Gastroesophageal sphincter (tissue), 4 donors: ENCODE measurements around the gene MYO15A. TPM values are rescaled to one million over a fixed set of nuclear protein-coding genes. Genes with fewer than 3 reads are reported as not detected.

Experiments
- ATAC-seq: fragments of 150-250 bp; one replicate; pipeline ENCODE4 v1.9.1; 2016; ENCODE audit warnings: mild to moderate bottlenecking, moderate library complexity
- H3K27ac ChIP-seq, 4 donors: fragments of 200-600 bp; sonication (generic) in 3 of 4; 1 replicate in 3 of 4; 2 replicates in 1 of 4; pipeline ENCODE4 v1.5.1; 2016 to 2019
- H3K27me3 ChIP-seq: fragments of 200-600 bp; sonication (generic); one replicate; pipeline ENCODE4 v1.5.1; 2019
- H3K36me3 ChIP-seq, 2 donors: fragments of 200-600 bp; sonication (generic); one replicate each; pipeline ENCODE4 v1.5.1; 2019; ENCODE audit warnings: control low read depth in 1 of 2
- H3K4me1 ChIP-seq, 3 donors: fragments of 200-600 bp; sonication (generic); 1 replicate in 2 of 3; 2 replicates in 1 of 3; pipeline ENCODE4 v1.5.1; 2016 to 2019; ENCODE audit warnings: control low read depth in 2 of 3
- H3K4me3 ChIP-seq, 2 donors: fragments of 200-600 bp; sonication (generic); one replicate each; pipeline ENCODE4 v1.5.1; 2019; ENCODE audit warnings: mild to moderate bottlenecking in 1 of 2, moderate library complexity in 1 of 2
- H3K9me3 ChIP-seq, 3 donors: fragments of 200-600 bp; sonication (generic); one replicate each; pipeline ENCODE4 v1.5.1; 2017 to 2019; ENCODE audit warnings: control low read depth in 2 of 3
- CTCF ChIP-seq, 4 experiments: fragments of 200-600 bp in 2 of 4; fragments of 450-650 bp in 2 of 4; sonication (generic) in 1 of 4; IDR thresholded peaks; one replicate each; pipeline ENCODE4 v1.5.1; 2017 to 2019; ENCODE audit warnings: antibody characterized with exemption in 4 of 4, mild to moderate bottlenecking in 2 of 4, moderate library complexity in 2 of 4
- EP300 ChIP-seq: sonication (generic); formaldehyde crosslinking; IDR thresholded peaks from one replicate; pipeline ENCODE4 v1.6.1; 2017; ENCODE audit warnings: antibody characterized with exemption, mild to moderate bottlenecking
- POLR2A ChIP-seq, 2 donors: fragments of 450-650 bp; IDR thresholded peaks; one replicate each; pipeline ENCODE4 v1.6.1; 2017; ENCODE audit warnings: antibody characterized with exemption in 2 of 2, mild to moderate bottlenecking in 2 of 2, moderate library complexity in 1 of 2
- POLR2AphosphoS5 ChIP-seq: sonication (generic); formaldehyde crosslinking; IDR thresholded peaks from one replicate; pipeline ENCODE4 v1.6.1; 2017; ENCODE audit warnings: antibody characterized with exemption
- WGBS, 2 donors: methylation state at CpG; one replicate each; pipeline ENCODE4 v1.1.5; 2018; ENCODE audit warnings: low coverage in 1 of 2; 5-methylcytosine and 5-hydroxymethylcytosine counted together
- total RNA-seq, 4 donors: library from RNA; depleted of rRNA; stranded (reverse); fragments of >200 nt; gene quantifications; one replicate each; pipeline ENCODE4 v1.1.0, GENCODE V29; 2016

The MYO15A gene
- total RNA-seq, 4 donors from 2014 or later: 0.59 to 1.2 (median 0.70) TPM

- Histone ChIP-seq H3K9me3 (no peaks in the 10 kb centered on the region), H3K4me3 (no peak overlapping the region), H3K27me3 (no peaks in the 10 kb centered on the region), H3K4me1 (no peaks in the 10 kb centered on the region), H3K36me3 (no peaks in the 10 kb centered on the region), H3K27ac (no peak overlapping the region)
- TF ChIP-seq POLR2AphosphoS5 (no peak), POLR2A (IDR thresholded peaks at IDR 0.05) (no peak), EP300 (no peak), CTCF (IDR thresholded peaks at IDR 0.05) (no peak)
- no peak for ATAC-seq
- 26 to 66% methylated on average over 2 to 3 of the region's 5 CpGs for WGBS, 2 donors
These were observed 58.3 kb downstream of the MYO15A start for GRCh38 chr17:18166894-18167293.

DNA sequence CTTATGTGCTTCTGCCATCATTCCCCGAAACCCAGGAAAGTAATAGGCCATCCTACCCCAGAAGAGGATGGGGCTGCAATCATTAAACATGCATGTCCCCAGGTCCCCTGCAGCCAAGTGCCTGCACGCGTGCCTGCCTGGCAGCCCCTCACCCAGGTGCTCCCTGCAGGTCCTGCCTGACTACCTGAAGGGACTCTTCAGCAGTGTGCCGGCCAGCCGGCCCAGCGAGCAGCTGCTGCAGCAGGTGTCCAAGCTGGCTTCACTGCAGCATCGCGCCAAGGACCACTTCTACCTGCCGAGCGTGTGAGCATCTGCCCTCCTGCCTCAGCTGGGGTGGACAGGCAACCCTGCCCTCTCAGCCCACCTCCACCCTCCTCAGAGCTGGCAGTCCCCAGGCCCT lies 58.9 kb downstream of the MYO15A start:
- H3K36me3 ChIP-seq: no peaks in the 10 kb centered on the region
- H3K9me3 ChIP-seq: no peaks in the 10 kb centered on the region
- ATAC-seq: no peak
- TF ChIP-seq POLR2AphosphoS5 (no peak), EP300 (no peak), POLR2A (IDR thresholded peaks at IDR 0.05) (no peak), CTCF (IDR thresholded peaks at IDR 0.05) (no peak)
- no peak overlapping the region for H3K27ac ChIP-seq
- H3K4me1 ChIP-seq: no peaks in the 10 kb centered on the region
- no CpG with 5 or more reads among the region's 10 CpGs for WGBS, 2 donors
- H3K27me3 ChIP-seq: no peaks in the 10 kb centered on the region
- no peak overlapping the region for H3K4me3 ChIP-seq

DNA sequence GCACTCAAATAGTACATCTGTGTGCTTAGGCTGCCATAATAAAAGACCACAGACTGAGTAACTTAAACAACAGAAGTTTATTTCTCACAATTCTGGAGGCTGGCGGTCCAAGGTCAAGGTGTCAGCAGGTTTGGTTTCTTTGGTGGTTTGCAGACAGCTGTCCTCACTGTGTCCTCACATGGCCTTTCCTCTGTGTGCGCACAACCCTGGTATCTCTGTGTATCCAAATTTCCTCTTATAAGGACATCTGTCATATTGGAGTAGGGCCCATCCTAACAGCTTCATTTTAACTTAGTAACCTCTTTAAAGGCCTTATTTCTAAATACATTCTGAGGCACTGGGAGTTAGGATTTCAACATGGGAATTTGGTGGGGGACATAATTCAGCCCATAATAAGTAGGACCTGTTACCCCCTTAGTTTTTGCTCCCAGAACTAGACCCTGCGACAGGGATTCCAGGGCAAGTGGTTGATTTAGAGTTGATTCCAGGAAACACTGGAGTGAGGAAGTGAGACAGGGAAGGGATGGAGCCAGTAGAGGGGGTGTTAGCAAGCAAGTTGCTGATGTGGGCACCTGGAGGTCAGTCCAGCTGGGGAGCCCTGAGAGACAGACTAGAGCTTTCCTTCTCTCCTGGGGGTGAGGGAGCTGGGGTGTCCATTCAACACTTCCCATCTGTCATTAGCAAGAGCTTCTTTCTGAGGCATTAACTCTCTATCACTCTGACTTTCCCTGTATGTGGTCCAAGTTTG lies 64.1 kb downstream of the MYO15A start:
- Histone ChIP-seq H3K27ac (no peak overlapping the region), H3K36me3 (no peaks in the 10 kb centered on the region), H3K9me3 (no peaks in the 10 kb centered on the region), H3K4me1 (no peaks in the 10 kb centered on the region), H3K4me3 (no peak overlapping the region), H3K27me3 (no peaks in the 10 kb centered on the region)
- 86 to 100% methylated on average over 2 of the region's 3 CpGs for WGBS, 2 donors
- ATAC-seq: no peak
- no peak for TF ChIP-seq POLR2AphosphoS5
- TF ChIP-seq CTCF (IDR thresholded peaks at IDR 0.05): no peak
- TF ChIP-seq EP300: no peak
- TF ChIP-seq POLR2A (IDR thresholded peaks at IDR 0.05): no peak

DNA sequence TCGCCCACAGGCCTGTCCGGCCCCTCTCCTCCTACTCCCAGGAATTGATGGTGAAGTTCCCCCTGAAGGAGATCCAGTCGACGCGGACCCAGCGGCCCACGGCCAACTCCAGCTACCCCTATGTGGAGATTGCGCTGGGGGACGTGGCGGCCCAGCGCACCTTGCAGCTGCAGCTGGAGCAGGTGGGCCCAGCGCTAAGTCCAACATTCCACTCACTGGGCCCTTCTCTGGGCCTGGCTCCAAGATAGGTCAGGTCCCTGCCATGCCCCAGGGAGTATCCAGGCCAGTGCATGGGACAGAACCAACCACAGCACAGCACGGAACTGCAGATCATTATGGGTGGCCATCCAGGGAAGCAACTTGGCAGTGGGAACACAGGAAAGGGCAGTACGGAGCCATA lies 65.2 kb downstream of the MYO15A start:
- TF ChIP-seq POLR2AphosphoS5: no peak
- no peak for TF ChIP-seq CTCF (IDR thresholded peaks at IDR 0.05)
- no peak for TF ChIP-seq EP300
- TF ChIP-seq POLR2A (IDR thresholded peaks at IDR 0.05): no peak
- no peaks in the 10 kb centered on the region for H3K9me3 ChIP-seq
- ATAC-seq: no peak
- H3K27ac ChIP-seq: no peak overlapping the region
- H3K4me1 ChIP-seq: no peaks in the 10 kb centered on the region
- 71 to 87% methylated on average over 1 to 3 of the region's 14 CpGs for WGBS, 2 donors
- H3K4me3 ChIP-seq: no peak overlapping the region
- H3K36me3 ChIP-seq: no peaks in the 10 kb centered on the region
- no peaks in the 10 kb centered on the region for H3K27me3 ChIP-seq

- WGBS, 2 donors: 58 to 68% methylated on average over 4 to 6 of the region's 7 CpGs
- no peaks in the 10 kb centered on the region for H3K9me3 ChIP-seq
- no peak overlapping the region for H3K4me3 ChIP-seq
- H3K4me1 ChIP-seq: peaks cover 0 to 2% (median 0%) of the 10 kb centered on the region in 3 donors
- ATAC-seq: no peak
- H3K27me3 ChIP-seq: no peaks in the 10 kb centered on the region
- TF ChIP-seq CTCF (IDR thresholded peaks at IDR 0.05): no peak
- no peak for TF ChIP-seq POLR2AphosphoS5
- no peak for TF ChIP-seq POLR2A (IDR thresholded peaks at IDR 0.05)
- no peak for TF ChIP-seq EP300
- no peaks in the 10 kb centered on the region for H3K36me3 ChIP-seq
- H3K27ac ChIP-seq: no peak overlapping the region
These were observed 67.6 kb downstream of the MYO15A start for GRCh38 chr17:18176176-18176575.
